T-cell (primary cell): Measurements from ENCODE around the gene YY2. TPM values are rescaled to one million over a fixed set of nuclear protein-coding genes. Genes with fewer than 3 reads are reported as not detected.

Experiments
- ATAC-seq, 4 experiments: fragments of 200-7000 bp in 3 of 4; fragments of 150-1000 bp in 1 of 4; cut with Tn5 transposase; replicated peaks in 1 of 4; 1 replicate in 3 of 4; 2 replicates in 1 of 4; pipeline ENCODE4 v1.10.0; 2021; ENCODE audit warnings: moderate library complexity in 3 of 4, mild to moderate bottlenecking in 2 of 4, moderate number of reproducible peaks in 1 of 4
- CTCF ChIA-PET, 2 donors: fragments of 300-600 bp; sonication (Branson Sonifier 250); formaldehyde crosslinking; loops; one replicate each; lab custom pipeline; 2022; ENCODE audit warnings: antibody characterized with exemption in 2 of 2; lab: Charles Lee
- POLR2A ChIA-PET, 2 donors: fragments of 300-600 bp; sonication (Branson Sonifier 250); formaldehyde crosslinking; loops; one replicate each; lab custom pipeline; 2022; ENCODE audit warnings: antibody characterized with exemption in 2 of 2; lab: Charles Lee
- DNase-seq, 35 experiments: peaks; one replicate each; pipeline versions ENCODE4 v3.0.0 to v3.0.0-alpha.2; 2013 to 2023
- H3K27ac ChIP-seq: one replicate; pipeline ENCODE4 v1.5.1; 2013; ENCODE audit warnings: low read length
- H3K27me3 ChIP-seq, 2 experiments: replicated peaks in 1 of 2; 1 replicate in 1 of 2; 2 replicates in 1 of 2; pipeline versions ENCODE4 v1.6.1 to v1.7.0; 2013; ENCODE audit warnings: low read length in 1 of 2, mixed read lengths in 1 of 2; ENCODE audit not compliant: control insufficient read depth in 2 of 2, insufficient read depth in 2 of 2; ENCODE audit errors: extremely low read depth in 1 of 2
- H3K36me3 ChIP-seq, 2 donors: 1 replicate in 1 of 2; 2 replicates in 1 of 2; pipeline versions ENCODE4 v1.6.1 to v1.7.0; 2013; ENCODE audit warnings: low read length in 1 of 2; ENCODE audit not compliant: control insufficient read depth in 2 of 2, insufficient read depth in 1 of 2; ENCODE audit errors: extremely low read depth in 1 of 2
- H3K4me1 ChIP-seq, 2 experiments: 1 replicate in 1 of 2; 2 replicates in 1 of 2; pipeline versions ENCODE4 v1.6.1 to v1.7.0; 2013; ENCODE audit warnings: low read length in 2 of 2, mixed read lengths in 1 of 2; ENCODE audit not compliant: insufficient read depth in 2 of 2, control insufficient read depth in 1 of 2; ENCODE audit errors: extremely low read depth in 1 of 2
- H3K4me3 ChIP-seq, 2 donors: 1 replicate in 1 of 2; 2 replicates in 1 of 2; pipeline versions ENCODE4 v1.5.1 to v1.7.0; 2013; ENCODE audit warnings: mild to moderate bottlenecking in 2 of 2, low read length in 1 of 2, moderate library complexity in 1 of 2; ENCODE audit not compliant: control insufficient read depth in 1 of 2; ENCODE audit errors: extremely low read depth in 1 of 2
- H3K9me3 ChIP-seq: 2 replicates; pipeline ENCODE4 v1.7.0; 2013
- H3K27ac Mint-ChIP-seq, 2 donors: one replicate each; pipeline ENCODE4 v1.8.0; 2020 to 2021; ENCODE audit warnings: mild to moderate bottlenecking in 2 of 2, mixed read lengths in 2 of 2
- H3K27me3 Mint-ChIP-seq, 2 donors: one replicate each; pipeline ENCODE4 v1.8.0; 2021 to 2022; ENCODE audit warnings: mixed read lengths in 2 of 2
- H3K36me3 Mint-ChIP-seq: one replicate; pipeline ENCODE4 v1.8.0; 2021; ENCODE audit warnings: mixed read lengths
- H3K4me1 Mint-ChIP-seq, 3 donors: one replicate each; pipeline ENCODE4 v1.8.0; 2020 to 2022; ENCODE audit warnings: mixed read lengths in 3 of 3, mild to moderate bottlenecking in 1 of 3
- H3K4me3 Mint-ChIP-seq, 3 donors: one replicate each; pipeline ENCODE4 v1.8.0; 2020 to 2022; ENCODE audit warnings: mild to moderate bottlenecking in 3 of 3, mixed read lengths in 3 of 3, moderate library complexity in 3 of 3
- H3K9me3 Mint-ChIP-seq, 3 donors: one replicate each; pipeline ENCODE4 v1.8.0; 2020 to 2022; ENCODE audit warnings: mixed read lengths in 3 of 3
- WGBS: methylation state at CpG from one replicate; pipeline ENCODE4 v1.1.5; 2013; ENCODE audit warnings: missing lambda C conversion rate; ENCODE audit not compliant: insufficient coverage; 5-methylcytosine and 5-hydroxymethylcytosine counted together
- total RNA-seq, 35 experiments: library from RNA in 6 of 35; stranded (reverse) in 6 of 35; fragments of 120-200 nt in 1 of 35; gene quantifications; one replicate each; pipeline versions ENCODE4 v1.2.1 to v1.2.4 and lab custom pipeline; 2013 to 2026

The YY2 gene
- total RNA-seq: 1 to 10 TPM in 4 of 5 donors, under 1 TPM in 1; 0.61 to 2.4 (median 1.3) TPM
- total RNA-seq (2013): 1.7 TPM
- total RNA-seq (lab: John Stamatoyannopoulos, UW): 0.14 to 0.61 (median 0.30) reads per million in 29 experiments

- Mint-ChIP-seq H3K4me3 (no peak within 1 kb of the TSS), H3K27me3 (no peaks in the 10 kb centered on the region), H3K9me3 (no peaks in the 10 kb centered on the region), H3K36me3 (peaks cover 23% of the 10 kb centered on the region), H3K27ac (no peak within 1 kb of the TSS), H3K4me1 (peaks cover 0 to 8% (median 1%) of the 10 kb centered on the region in 3 donors)
- Histone ChIP-seq H3K4me1 (no peaks in the 10 kb centered on the region), H3K27ac (no peak within 1 kb of the TSS), H3K27me3 (no peaks in the 10 kb centered on the region), H3K36me3 (peaks cover 4 to 17% of the 10 kb centered on the region in 2 donors), H3K4me3 (no peak within 1 kb of the TSS), H3K9me3 (no peaks in the 10 kb centered on the region)
- DNase-seq (no peak), ATAC-seq (no peak)
- ChIA-PET POLR2A (no interaction called here), CTCF (no interaction called here)
- WGBS: 98% methylated on average over 24 of the region's 29 CpGs
Measured at GRCh38 chrX:21855937-21856415, at the start of gene YY2. Gene YY2, plus strand, starts transcription at chrX:21855987. Its CDS starts 498 bp downstream, at chrX:21856485.

- no peaks in the 10 kb centered on the region for H3K4me1 Mint-ChIP-seq
- no peaks in the 10 kb centered on the region for H3K9me3 Mint-ChIP-seq
- Histone ChIP-seq H3K27me3 (no peaks in the 10 kb centered on the region), H3K27ac (no peak overlapping the region), H3K4me3 (no peak overlapping the region), H3K9me3 (no peaks in the 10 kb centered on the region), H3K4me1 (no peaks in the 10 kb centered on the region), H3K36me3 (no peaks in the 10 kb centered on the region)
- no peaks in the 10 kb centered on the region for H3K27me3 Mint-ChIP-seq
- POLR2A ChIA-PET: interaction anchor here in 1 of 2 donors (0.7 kb wide), 1 partner anchor 28 kb away, joined by 17 read pairs; no protein-coding TSS in a partner anchor
- no peak overlapping the region for H3K27ac Mint-ChIP-seq
- DNase-seq: no peak
- ATAC-seq: no peak
- H3K36me3 Mint-ChIP-seq: no peaks in the 10 kb centered on the region
- CTCF ChIA-PET: no interaction called here
- H3K4me3 Mint-ChIP-seq: no peak overlapping the region
Measured at GRCh38 chrX:21806691-21807090, 49.1 kb upstream of the YY2 start.

- Mint-ChIP-seq H3K36me3 (no peaks in the 10 kb centered on the region), H3K9me3 (no peaks in the 10 kb centered on the region), H3K27ac (no peak overlapping the region), H3K4me3 (no peak overlapping the region), H3K4me1 (no peaks in the 10 kb centered on the region), H3K27me3 (no peaks in the 10 kb centered on the region)
- no peaks in the 10 kb centered on the region for H3K36me3 ChIP-seq
- no peaks in the 10 kb centered on the region for H3K9me3 ChIP-seq
- no peak overlapping the region for H3K4me3 ChIP-seq
- WGBS: no CpG with 5 or more reads among the region's 1 CpG
- no peaks in the 10 kb centered on the region for H3K4me1 ChIP-seq
- CTCF ChIA-PET: interaction anchor here in 1 of 2 donors (0.6 kb wide), 1 partner anchor 325 kb away, joined by 5 read pairs; no protein-coding TSS in a partner anchor
- H3K27ac ChIP-seq: no peak overlapping the region
- DNase-seq: no peak
- H3K27me3 ChIP-seq: no peaks in the 10 kb centered on the region
- no peak for ATAC-seq
- POLR2A ChIA-PET: no interaction called here
Measured at GRCh38 chrX:21811832-21812231, 44.0 kb upstream of the YY2 start.

GRCh38 chrX:21812628-21813027 lies 43.2 kb upstream of the YY2 start:
- DNase-seq: no peak
- Mint-ChIP-seq H3K27me3 (no peaks in the 10 kb centered on the region), H3K4me3 (no peak overlapping the region), H3K36me3 (no peaks in the 10 kb centered on the region), H3K9me3 (no peaks in the 10 kb centered on the region), H3K27ac (no peak overlapping the region), H3K4me1 (no peaks in the 10 kb centered on the region)
- no CpG with 5 or more reads among the region's 2 CpGs for WGBS
- ChIA-PET POLR2A (no interaction called here), CTCF (interaction anchor here in 1 of 2 donors (0.6 kb wide), 1 partner anchor 325 kb away, joined by 5 read pairs; no protein-coding TSS in a partner anchor)
- Histone ChIP-seq H3K27ac (no peak overlapping the region), H3K36me3 (no peaks in the 10 kb centered on the region), H3K27me3 (no peaks in the 10 kb centered on the region), H3K4me3 (no peak overlapping the region), H3K4me1 (no peaks in the 10 kb centered on the region), H3K9me3 (no peaks in the 10 kb centered on the region)
- no peak for ATAC-seq

- H3K27me3 Mint-ChIP-seq: no peaks in the 10 kb centered on the region
- Histone ChIP-seq H3K27ac (no peak overlapping the region), H3K4me1 (no peaks in the 10 kb centered on the region), H3K4me3 (no peak overlapping the region), H3K9me3 (no peaks in the 10 kb centered on the region), H3K27me3 (no peaks in the 10 kb centered on the region), H3K36me3 (no peaks in the 10 kb centered on the region)
- H3K27ac Mint-ChIP-seq: no peak overlapping the region
- H3K4me1 Mint-ChIP-seq: no peaks in the 10 kb centered on the region
- DNase-seq (no peak), ATAC-seq (no peak)
- no peak overlapping the region for H3K4me3 Mint-ChIP-seq
- no peaks in the 10 kb centered on the region for H3K9me3 Mint-ChIP-seq
- no peaks in the 10 kb centered on the region for H3K36me3 Mint-ChIP-seq
- ChIA-PET CTCF (no interaction called here), POLR2A (no interaction called here)
Measured at GRCh38 chrX:21813612-21814368, 42.0 kb upstream of the YY2 start.

GRCh38 chrX:21816136-21816535 lies 39.7 kb upstream of the YY2 start:
- H3K27ac ChIP-seq: no peak overlapping the region
- H3K4me1 ChIP-seq: no peaks in the 10 kb centered on the region
- H3K36me3 Mint-ChIP-seq: no peaks in the 10 kb centered on the region
- H3K27me3 ChIP-seq: no peaks in the 10 kb centered on the region
- ChIA-PET CTCF (no interaction called here), POLR2A (no interaction called here)
- no peaks in the 10 kb centered on the region for H3K4me1 Mint-ChIP-seq
- H3K36me3 ChIP-seq: no peaks in the 10 kb centered on the region
- DNase-seq (no peak), ATAC-seq (no peak)
- H3K4me3 ChIP-seq: no peak overlapping the region
- H3K9me3 ChIP-seq: no peaks in the 10 kb centered on the region
- WGBS: 92% methylated on average over 3 of the region's 5 CpGs
- no peaks in the 10 kb centered on the region for H3K9me3 Mint-ChIP-seq
- H3K27me3 Mint-ChIP-seq: no peaks in the 10 kb centered on the region
- H3K4me3 Mint-ChIP-seq: no peak overlapping the region
- H3K27ac Mint-ChIP-seq: no peak overlapping the region
